Forelimb muscle (tissue), 1 donor: ENCODE results near the gene OPCML. TPM values are rescaled to one million over a fixed set of nuclear protein-coding genes. Genes with fewer than 3 reads are reported as not detected.

ENCODE experiments used
- DNase-seq: peaks from one replicate; pipeline ENCODE4 v3.0.0-alpha.2; 2013; ENCODE audit warnings: low read depth
- polyA plus RNA-seq: library from polyadenylated mRNA; unstranded; fragments of 120-200 nt; gene quantifications from one replicate; pipeline ENCODE4 v1.2.1, GENCODE V29; 2013; ENCODE audit not compliant: insufficient read length

Gene OPCML
- polyA plus RNA-seq, 1 donor, result 1.4 TPM

- DNase-seq, result no peak
These were observed 681.1 kb downstream of the OPCML start for GRCh38 chr11:132851247-132851646.

- DNase-seq, result no peak
These were observed 682.0 kb downstream of the OPCML start for GRCh38 chr11:132850266-132850665.

GRCh38 chr11:132848336-132848735 lies 684.0 kb downstream of the OPCML start:
- no peak for DNase-seq

GRCh38 chr11:132846075-132846474 lies 686.2 kb downstream of the OPCML start:
- no peak for DNase-seq

- no peak for DNase-seq
These were observed 687.2 kb downstream of the OPCML start for GRCh38 chr11:132844956-132845696.

GRCh38 chr11:132840660-132841059 lies 691.6 kb downstream of the OPCML start:
- no peak for DNase-seq

GRCh38 chr11:132840191-132840590 lies 692.1 kb downstream of the OPCML start:
- no peak for DNase-seq

- DNase-seq, result no peak
These were observed 692.9 kb downstream of the OPCML start for GRCh38 chr11:132839236-132839945.

- DNase-seq, result no peak
These were observed 693.7 kb downstream of the OPCML start for GRCh38 chr11:132838627-132839026.

- no peak for DNase-seq
These were observed 701.0 kb downstream of the OPCML start for GRCh38 chr11:132831272-132831671.

- no peak for DNase-seq
These were observed 707.7 kb downstream of the OPCML start for GRCh38 chr11:132824642-132825041.

- DNase-seq, result no peak
These were observed 710.0 kb downstream of the OPCML start for GRCh38 chr11:132822276-132822675.

- no peak for DNase-seq
These were observed 710.8 kb downstream of the OPCML start for GRCh38 chr11:132821499-132821898.

- no peak for DNase-seq
These were observed 711.3 kb downstream of the OPCML start for GRCh38 chr11:132821014-132821413.

GRCh38 chr11:132818951-132819350 lies 713.4 kb downstream of the OPCML start:
- DNase-seq, result no peak

- DNase-seq, result no peak
These were observed 714.9 kb downstream of the OPCML start for GRCh38 chr11:132817387-132817786.

- no peak for DNase-seq
These were observed 717.9 kb downstream of the OPCML start for GRCh38 chr11:132814410-132814809.

GRCh38 chr11:132811649-132812048 lies 720.7 kb downstream of the OPCML start:
- no peak for DNase-seq

GRCh38 chr11:132809070-132809469 lies 723.2 kb downstream of the OPCML start:
- no peak for DNase-seq

GRCh38 chr11:132804258-132804657 lies 728.0 kb downstream of the OPCML start:
- no peak for DNase-seq

- no peak for DNase-seq
These were observed 728.9 kb downstream of the OPCML start for GRCh38 chr11:132803436-132803835.

- no peak for DNase-seq
These were observed 729.4 kb downstream of the OPCML start for GRCh38 chr11:132802947-132803346.

GRCh38 chr11:132793831-132794230 lies 738.5 kb downstream of the OPCML start:
- DNase-seq, result no peak
